Suprapubic skin (tissue), 4 donors: ENCODE results near the gene FMN1. TPM values are rescaled to one million over a fixed set of nuclear protein-coding genes. Genes with fewer than 3 reads are reported as not detected.

Experiments used
- DNase-seq, 2 donors: peaks; one replicate each; pipeline ENCODE4 v3.0.0-alpha.2; 2019; ENCODE audit warnings: low spot score in 2 of 2
- H3K27ac ChIP-seq: fragments of 200-600 bp; sonication (generic); one replicate; pipeline ENCODE4 v1.5.1; 2019
- H3K27me3 ChIP-seq: fragments of 200-600 bp; sonication (generic); one replicate; pipeline ENCODE4 v1.5.1; 2019
- H3K36me3 ChIP-seq: fragments of 200-600 bp; sonication (generic); one replicate; pipeline ENCODE4 v1.5.1; 2019
- H3K4me1 ChIP-seq: fragments of 200-600 bp; sonication (generic); one replicate; pipeline ENCODE4 v1.5.1; 2019
- H3K4me3 ChIP-seq: fragments of 200-600 bp; sonication (generic); one replicate; pipeline ENCODE4 v1.5.1; 2019; ENCODE audit warnings: mild to moderate bottlenecking
- H3K9me3 ChIP-seq: fragments of 200-600 bp; sonication (generic); one replicate; pipeline ENCODE4 v1.5.1; 2019
- CTCF ChIP-seq, 2 donors: fragments of 200-600 bp in 1 of 2; fragments of 450-650 bp in 1 of 2; sonication (generic) in 1 of 2; IDR thresholded peaks; one replicate each; pipeline ENCODE4 v1.5.1; 2016 to 2019; ENCODE audit warnings: antibody characterized with exemption in 2 of 2, mild to moderate bottlenecking in 1 of 2, moderate library complexity in 1 of 2
- EP300 ChIP-seq: sonication (generic); formaldehyde crosslinking; IDR thresholded peaks from one replicate; pipeline ENCODE4 v1.6.1; 2017; ENCODE audit warnings: antibody characterized with exemption
- POLR2A ChIP-seq, 2 donors: fragments of 450-650 bp; IDR thresholded peaks; one replicate each; pipeline ENCODE4 v1.6.1; 2017; ENCODE audit warnings: antibody characterized with exemption in 2 of 2, mild to moderate bottlenecking in 2 of 2, moderate library complexity in 2 of 2
- POLR2AphosphoS5 ChIP-seq, 3 donors: sonication (generic); formaldehyde crosslinking; IDR thresholded peaks; one replicate each; pipeline ENCODE4 v1.6.1; 2017; ENCODE audit warnings: antibody characterized with exemption in 3 of 3
- WGBS: methylation state at CpG from one replicate; pipeline ENCODE4 v1.1.5; 2018; 5-methylcytosine and 5-hydroxymethylcytosine counted together
- total RNA-seq, 4 donors: library from RNA; depleted of rRNA; stranded (reverse); fragments of >200 nt; gene quantifications; one replicate each; pipeline ENCODE4 v1.1.0, GENCODE V29; 2016

The FMN1 gene
- total RNA-seq, 4 donors from 2014 or later, result 19.8 to 47.3 (median 33.1) TPM

GRCh38 chr15:33059184-33059583 lies 135.3 kb downstream of the FMN1 start:
- Histone ChIP-seq H3K4me3 (no peak overlapping the region), H3K27me3 (no peaks in the 10 kb centered on the region), H3K27ac (no peak overlapping the region), H3K4me1 (peaks cover 3% of the 10 kb centered on the region), H3K9me3 (no peaks in the 10 kb centered on the region), H3K36me3 (no peaks in the 10 kb centered on the region)
- WGBS, result 36% methylated on average over 3 of the region's 3 CpGs
- DNase-seq, result no peak
- TF ChIP-seq POLR2A (IDR thresholded peaks at IDR 0.05), result no peak

- H3K27ac ChIP-seq, result no peak overlapping the region
- no peaks in the 10 kb centered on the region for H3K36me3 ChIP-seq
- WGBS, result 93% methylated on average over 8 of the region's 8 CpGs
- H3K9me3 ChIP-seq, result no peaks in the 10 kb centered on the region
- TF ChIP-seq POLR2A (IDR thresholded peaks at IDR 0.05) (no peak), CTCF (IDR thresholded peaks at IDR 0.05) (no peak), EP300 (no peak), POLR2AphosphoS5 (IDR thresholded peaks at IDR 0.05) (no peak)
- H3K4me3 ChIP-seq, result no peak overlapping the region
- H3K27me3 ChIP-seq, result no peaks in the 10 kb centered on the region
- DNase-seq, result no peak
- peaks cover 3% of the 10 kb centered on the region for H3K4me1 ChIP-seq
These were observed 136.7 kb downstream of the FMN1 start for GRCh38 chr15:33057845-33058244.

GRCh38 chr15:33055962-33056361 lies 138.6 kb downstream of the FMN1 start:
- Histone ChIP-seq H3K36me3 (no peaks in the 10 kb centered on the region), H3K27me3 (no peaks in the 10 kb centered on the region), H3K4me3 (no peak overlapping the region), H3K27ac (no peak overlapping the region), H3K4me1 (peaks cover 3% of the 10 kb centered on the region), H3K9me3 (no peaks in the 10 kb centered on the region)
- TF ChIP-seq CTCF (IDR thresholded peaks at IDR 0.05), result no peak
- no peak for TF ChIP-seq POLR2A (IDR thresholded peaks at IDR 0.05)
- no peak for DNase-seq
- 78% methylated on average over 2 of the region's 2 CpGs for WGBS

- no peak for DNase-seq
- H3K27ac ChIP-seq, result no peak overlapping the region
These were observed 143.0 kb downstream of the FMN1 start for GRCh38 chr15:33051528-33051927.

GRCh38 chr15:33048255-33048654 lies 146.3 kb downstream of the FMN1 start:
- H3K4me3 ChIP-seq, result no peak overlapping the region
- no peak for DNase-seq
- H3K27ac ChIP-seq, result no peak overlapping the region
- 91% methylated on average over 2 of the region's 2 CpGs for WGBS
- H3K27me3 ChIP-seq, result no peaks in the 10 kb centered on the region
- peaks cover 6% of the 10 kb centered on the region for H3K36me3 ChIP-seq
- TF ChIP-seq CTCF (IDR thresholded peaks at IDR 0.05) (no peak), POLR2AphosphoS5 (IDR thresholded peaks at IDR 0.05) (no peak), POLR2A (IDR thresholded peaks at IDR 0.05) (no peak), EP300 (no peak)
- H3K4me1 ChIP-seq, result peaks cover 9% of the 10 kb centered on the region
- H3K9me3 ChIP-seq, result no peaks in the 10 kb centered on the region

More at GRCh38 chr15:33051528-33051927, 143.0 kb downstream of the FMN1 start:
- Histone ChIP-seq H3K4me3 (no peak overlapping the region), H3K4me1 (no peaks in the 10 kb centered on the region), H3K9me3 (no peaks in the 10 kb centered on the region), H3K36me3 (no peaks in the 10 kb centered on the region), H3K27me3 (no peaks in the 10 kb centered on the region)
- WGBS, result 73% methylated on average over 5 of the region's 5 CpGs
- no peak for TF ChIP-seq CTCF (IDR thresholded peaks at IDR 0.05)
- no peak for TF ChIP-seq POLR2AphosphoS5 (IDR thresholded peaks at IDR 0.05)
- no peak for TF ChIP-seq EP300
- TF ChIP-seq POLR2A (IDR thresholded peaks at IDR 0.05), result no peak

GRCh38 chr15:33047077-33047476 lies 147.4 kb downstream of the FMN1 start:
- H3K36me3 ChIP-seq, result peaks cover 6% of the 10 kb centered on the region
- 92% methylated on average over 2 of the region's 2 CpGs for WGBS
- no peaks in the 10 kb centered on the region for H3K9me3 ChIP-seq
- TF ChIP-seq CTCF (IDR thresholded peaks at IDR 0.05) (no peak), POLR2AphosphoS5 (IDR thresholded peaks at IDR 0.05) (no peak), POLR2A (IDR thresholded peaks at IDR 0.05) (no peak), EP300 (no peak)
- peaks cover 9% of the 10 kb centered on the region for H3K4me1 ChIP-seq
- DNase-seq, result no peak
- no peak overlapping the region for H3K27ac ChIP-seq
- no peaks in the 10 kb centered on the region for H3K27me3 ChIP-seq
- H3K4me3 ChIP-seq, result no peak overlapping the region
